Stimulated activated CD8-positive, alpha-beta memory T cell treated with anti-CD3 and anti-CD28 coated beads, Interleukin-7, amount 100 ng/mL, for 24 hours (primary cell): ENCODE results near the gene PLRG1.
"Not testable (repeated sequence)": the region's sequence is repeated elsewhere in the genome, so short reads cannot be mapped to it uniquely, and the experiment has no call there.

ENCODE experiments used
- DNase-seq: peaks from one replicate; pipeline ENCODE4 v3.0.0-alpha.2; 2020; ENCODE audit warnings: low read depth

The PLRG1 gene

GRCh38 chr4:154549894-154550790 is at the start of gene PLRG1:
PLRG1 (minus strand) TSS chr4:154550400; CDS start chr4:154550308, 92 bp downstream.
- peak; percentile 96 for DNase-seq

DNA sequence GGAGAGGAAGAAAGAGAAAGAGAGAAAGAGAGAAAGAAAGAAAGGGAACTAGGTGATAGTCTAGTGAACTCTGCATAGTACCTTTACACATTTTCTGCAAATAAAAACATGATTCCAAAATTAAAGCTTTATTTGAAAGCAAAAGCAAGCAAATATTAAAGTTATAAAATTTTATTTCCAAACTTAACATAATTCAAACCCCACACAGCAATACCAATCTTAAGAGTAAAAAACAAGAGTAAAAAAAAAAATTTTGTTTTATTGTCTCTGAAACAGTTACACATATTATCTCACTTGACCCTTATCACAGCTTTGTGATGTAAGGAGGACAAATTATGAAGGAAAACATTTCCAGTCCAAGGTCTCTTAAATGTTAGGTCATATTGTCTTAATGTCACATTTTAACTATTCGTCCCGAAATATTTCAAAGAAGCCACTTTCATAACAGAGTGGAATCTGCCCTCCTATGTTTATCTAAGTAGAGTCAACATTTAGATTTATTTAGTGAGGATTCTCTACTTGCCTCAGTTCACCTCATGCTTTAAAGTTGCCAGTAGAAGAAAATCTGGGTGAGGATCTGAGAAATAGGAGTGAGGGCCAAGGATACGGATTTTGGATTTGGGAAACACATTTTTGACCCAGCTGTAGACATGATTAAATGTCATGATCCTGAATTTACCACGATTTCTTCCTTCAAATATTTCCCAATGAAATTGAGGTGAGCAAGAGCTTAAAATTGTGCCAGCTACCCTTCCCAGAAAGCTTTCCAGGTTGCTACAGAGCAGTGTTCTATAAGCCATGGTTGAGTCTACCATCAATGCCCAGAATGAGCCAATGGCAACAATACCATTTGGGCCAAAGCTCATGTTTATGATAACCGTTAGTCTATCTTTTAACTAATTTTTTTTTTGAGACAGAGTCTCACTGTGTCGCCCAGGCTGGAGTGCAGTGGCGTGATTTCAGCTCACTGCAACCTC is 47.9 kb upstream of the PLRG1 start:
- no peak for DNase-seq

GRCh38 chr4:154597281-154597680 is 47.1 kb upstream of the PLRG1 start:
- not testable (repeated sequence) for DNase-seq

GRCh38 chr4:154595807-154596206 is 45.6 kb upstream of the PLRG1 start:
- DNase-seq, result no peak

DNA sequence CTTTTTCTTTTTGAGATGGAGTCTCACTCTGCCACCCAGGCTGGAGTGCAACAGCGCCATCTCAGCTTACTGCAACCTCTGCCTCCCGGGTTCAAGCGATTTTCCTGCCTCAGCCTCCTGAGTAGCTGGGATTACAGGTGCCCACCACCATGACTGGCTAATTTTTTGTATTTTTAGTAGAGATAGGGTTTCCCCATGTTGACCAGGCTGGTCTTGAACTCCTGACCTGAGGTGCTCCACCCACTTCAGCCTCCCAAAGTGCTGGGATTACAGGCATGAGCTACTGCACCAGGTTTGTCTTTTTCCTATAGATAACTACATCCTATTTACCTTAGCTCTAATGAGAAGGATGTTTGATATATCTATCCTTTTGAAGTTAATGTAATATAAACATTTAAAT is 44.1 kb upstream of the PLRG1 start:
- DNase-seq, result not testable (repeated sequence)

DNA sequence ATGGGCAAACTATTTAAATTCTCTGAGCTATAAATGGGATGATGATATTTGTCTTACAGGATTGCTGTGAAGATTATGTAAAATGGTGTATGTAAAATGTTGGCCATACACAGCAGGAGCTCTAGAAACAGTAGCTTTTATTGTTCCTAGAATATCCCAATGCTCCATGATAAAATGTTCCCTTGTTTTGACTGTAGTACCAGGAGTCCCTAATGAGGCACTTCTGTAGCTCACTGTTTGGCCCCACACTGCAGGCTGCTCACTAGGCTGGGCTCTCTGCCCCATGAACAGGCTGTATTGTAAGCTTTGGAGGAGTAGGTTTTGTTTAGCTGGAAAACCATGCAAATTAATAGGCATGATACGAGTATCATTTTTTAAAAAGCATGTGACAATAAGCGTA is 43.7 kb upstream of the PLRG1 start:
- DNase-seq, result no peak

DNA sequence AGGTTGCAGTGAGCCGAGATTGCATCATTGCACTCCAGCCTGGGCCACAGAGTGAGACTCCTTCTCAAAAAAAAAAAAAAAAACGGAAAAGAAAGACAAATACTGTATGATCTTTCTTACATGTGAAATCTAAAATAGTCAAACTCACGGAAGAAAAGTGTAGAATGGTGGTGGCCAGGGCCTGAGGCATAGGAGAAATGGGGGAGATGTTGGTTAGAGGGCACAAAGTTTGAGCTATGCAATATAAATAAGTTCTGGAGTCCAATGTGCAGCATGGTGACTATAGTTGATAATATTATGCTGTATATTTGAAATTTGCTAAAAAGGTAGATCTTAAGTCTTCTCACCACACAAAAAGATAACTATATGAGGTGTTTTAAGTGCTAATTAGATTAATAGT is 41.7 kb upstream of the PLRG1 start:
- DNase-seq, result no peak

- no peak for DNase-seq
Measured at GRCh38 chr4:154590329-154591006, 40.3 kb upstream of the PLRG1 start, which contains the start of gene FGA. FGA (minus strand) TSS chr4:154590742; CDS start chr4:154590687, 55 bp downstream.

DNA sequence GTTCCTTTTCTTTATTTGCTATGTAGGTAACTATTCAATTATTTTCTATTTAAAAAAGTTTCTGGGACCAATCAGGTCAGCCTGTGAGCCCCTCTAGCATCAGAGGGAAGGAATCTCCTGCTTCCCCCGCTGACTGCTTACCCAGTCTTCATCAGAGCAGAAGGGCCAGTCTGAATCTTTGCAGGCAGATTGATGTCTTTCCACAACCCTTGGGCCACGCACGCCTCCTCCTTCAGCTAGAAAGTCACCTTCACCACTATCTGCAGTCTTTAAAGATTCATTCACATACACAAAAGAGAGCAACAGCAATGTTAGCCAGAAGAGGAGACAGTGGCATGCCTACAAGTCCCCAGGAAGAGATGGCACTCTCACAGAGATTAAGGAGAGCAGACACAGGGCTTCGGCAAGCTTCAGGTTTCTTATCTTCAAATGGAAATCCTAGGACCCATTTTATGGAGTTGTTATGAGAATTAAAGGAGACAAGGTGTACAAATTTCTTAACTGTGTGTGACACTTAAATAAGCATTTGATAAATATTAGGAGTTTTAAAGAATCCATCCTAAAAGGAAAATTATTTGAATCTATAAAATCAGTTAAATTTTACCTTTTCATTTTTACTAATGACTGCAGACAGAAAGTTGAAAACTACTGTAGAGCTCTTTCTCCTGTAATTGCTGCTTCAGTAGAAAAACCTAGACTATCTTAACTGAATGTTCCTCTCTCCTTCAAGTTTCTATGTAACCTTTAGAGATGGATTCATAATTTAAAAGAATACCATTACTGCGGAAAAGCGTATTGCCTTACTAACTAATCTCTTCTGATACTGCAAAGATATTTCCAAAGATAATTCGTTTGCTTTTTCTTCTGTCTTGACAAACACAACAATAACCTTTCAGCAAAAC is 39.3 kb upstream of the PLRG1 start:
- DNase-seq, result no peak

DNA sequence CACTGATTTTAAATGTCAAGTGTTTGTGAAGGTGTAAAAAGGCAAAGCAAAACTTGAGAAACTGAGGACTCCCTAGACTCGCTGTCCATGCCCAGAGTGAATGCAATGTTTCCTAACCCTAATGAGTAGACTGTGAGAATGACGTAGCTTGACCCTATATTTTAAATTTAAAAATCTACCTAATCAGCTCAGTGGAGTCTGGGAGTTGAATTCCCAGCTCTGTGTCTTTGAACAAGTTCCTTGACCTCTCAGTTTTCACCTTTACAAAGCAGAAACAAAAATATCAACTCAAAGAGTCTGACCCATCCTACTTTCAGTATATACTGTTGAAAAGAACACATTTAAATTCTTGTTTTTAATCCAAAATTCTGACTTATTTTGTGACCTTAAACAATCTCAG is 38.0 kb upstream of the PLRG1 start:
- no peak for DNase-seq

DNA sequence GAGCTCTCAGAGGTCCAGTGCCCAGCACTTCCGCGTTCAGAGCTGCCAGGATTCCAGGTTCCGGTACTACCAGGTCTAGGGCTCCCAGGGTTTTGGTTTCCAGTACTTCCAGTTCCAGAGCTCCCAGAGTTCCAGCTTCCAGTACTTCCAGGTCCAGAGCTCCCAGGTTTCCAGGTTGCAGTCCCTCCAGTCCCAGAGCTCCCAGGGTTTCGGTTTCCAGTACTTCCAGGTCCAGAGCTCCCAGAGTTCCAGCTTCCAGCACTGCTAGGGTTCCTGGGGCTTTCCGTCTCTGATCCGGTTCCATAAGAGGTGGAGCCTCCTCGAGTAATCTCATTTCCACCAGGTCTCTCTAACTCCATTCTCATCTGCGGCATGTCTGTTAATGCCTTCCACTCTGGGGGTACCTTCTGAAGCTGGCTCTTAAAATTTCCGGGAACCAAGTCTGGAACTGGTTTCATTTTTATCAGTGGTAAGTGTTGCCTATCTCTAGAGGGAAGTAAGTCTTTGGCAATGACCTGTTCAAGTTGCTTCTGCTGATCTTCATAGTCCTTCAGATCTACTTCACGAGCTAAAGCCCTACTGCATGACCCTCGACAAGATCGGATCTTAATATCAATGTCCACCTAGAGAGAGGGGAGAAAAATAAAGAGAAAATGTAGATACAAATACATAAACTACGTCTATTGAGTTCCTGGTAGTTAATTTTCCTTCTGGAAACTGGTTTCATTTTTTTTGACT is 36.3 kb upstream of the PLRG1 start:
- DNase-seq, result no peak

DNA sequence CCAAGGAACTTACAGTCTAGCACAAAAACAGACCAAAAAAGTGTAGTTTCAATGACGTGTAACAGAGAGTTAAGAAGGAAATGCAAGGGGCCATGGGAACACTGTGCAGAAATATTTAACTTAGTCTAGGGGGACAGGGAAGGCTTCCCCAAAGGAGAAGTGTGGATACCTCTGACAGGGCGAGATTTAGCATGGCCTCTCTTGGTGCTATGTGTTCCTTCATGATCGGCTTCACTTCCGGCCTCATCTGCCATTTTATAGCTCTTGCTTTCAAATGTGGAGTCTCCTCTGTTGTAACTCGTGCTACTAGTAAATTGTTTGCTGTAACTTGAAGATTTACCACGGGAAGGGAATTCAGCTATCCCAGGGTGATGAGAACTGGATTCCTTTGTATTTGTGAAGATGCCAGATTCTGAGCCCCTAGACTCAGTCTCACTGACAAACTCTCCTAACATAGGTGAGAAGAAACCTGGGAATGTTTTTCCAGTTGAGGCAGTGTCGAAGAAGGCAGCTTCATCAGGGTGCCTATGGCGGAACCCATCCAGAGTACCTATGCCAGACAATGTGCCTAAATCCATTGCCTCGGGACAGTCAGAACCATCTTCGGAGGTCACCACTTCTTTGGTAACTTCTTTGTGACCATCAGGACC is 35.3 kb upstream of the PLRG1 start:
- no peak for DNase-seq

- no peak for DNase-seq
Measured at GRCh38 chr4:154584259-154584658, 34.1 kb upstream of the PLRG1 start.

DNA sequence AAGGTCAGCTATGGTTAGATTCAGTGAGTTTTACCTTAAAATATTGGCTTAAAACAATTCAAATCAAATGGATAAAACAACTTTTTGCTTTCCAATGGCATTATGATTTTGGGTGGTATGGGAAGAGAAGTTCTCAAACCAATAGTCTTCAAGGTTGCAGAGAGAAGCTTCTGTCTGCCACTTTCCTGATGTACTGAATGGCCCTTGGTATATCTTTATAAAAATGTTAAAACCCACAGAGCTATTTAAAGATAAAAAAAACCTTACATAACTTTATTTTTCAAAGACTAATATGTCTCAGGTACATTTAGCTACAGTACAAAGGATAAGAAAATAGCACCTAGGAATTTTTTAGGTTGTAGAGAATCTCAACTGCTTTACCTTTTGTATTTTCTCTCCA is 33.5 kb upstream of the PLRG1 start:
- DNase-seq, result no peak

DNA sequence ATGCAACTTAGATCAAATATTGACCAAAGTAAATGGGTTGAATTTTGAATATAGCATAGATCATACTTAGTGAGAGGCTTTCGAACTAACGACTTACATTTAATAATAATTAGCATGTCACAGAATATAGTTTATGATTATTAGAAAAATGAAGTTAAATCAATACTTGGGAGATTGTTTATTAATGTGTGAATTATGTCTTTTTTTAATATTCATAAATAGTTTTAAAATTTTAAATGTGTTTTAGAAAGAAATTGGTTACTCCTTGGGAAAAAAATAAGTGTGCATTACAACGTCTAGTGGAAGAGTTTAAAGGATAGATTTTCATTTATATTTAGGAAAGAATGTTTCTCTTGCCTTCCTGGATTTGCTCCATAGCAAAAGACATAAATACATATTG is 33.0 kb upstream of the PLRG1 start:
- no peak for DNase-seq

- DNase-seq, result no peak
Measured at GRCh38 chr4:154582723-154583122, 32.5 kb upstream of the PLRG1 start.

DNA sequence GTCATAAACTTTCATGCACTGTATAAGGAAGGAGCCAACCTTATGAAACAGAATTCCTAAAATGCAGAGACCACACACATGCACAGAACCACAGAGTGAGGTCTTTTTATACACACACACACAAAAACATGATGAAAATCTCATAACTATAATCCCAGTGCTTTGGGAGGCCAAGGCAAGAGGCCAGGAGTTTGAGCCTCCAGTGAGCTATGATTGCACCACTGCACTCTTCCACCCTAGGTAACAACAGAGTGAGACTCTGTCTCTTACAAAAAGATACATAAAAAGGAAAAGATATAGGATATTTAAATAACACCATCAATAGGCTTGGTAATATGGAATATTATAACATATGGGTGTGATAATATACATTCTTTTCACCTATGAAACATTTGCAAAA is 29.7 kb upstream of the PLRG1 start:
- DNase-seq, result no peak

GRCh38 chr4:154578919-154579318 is 28.7 kb upstream of the PLRG1 start:
- no peak for DNase-seq

- DNase-seq, result no peak
Measured at GRCh38 chr4:154577324-154577723, 27.1 kb upstream of the PLRG1 start.

DNA sequence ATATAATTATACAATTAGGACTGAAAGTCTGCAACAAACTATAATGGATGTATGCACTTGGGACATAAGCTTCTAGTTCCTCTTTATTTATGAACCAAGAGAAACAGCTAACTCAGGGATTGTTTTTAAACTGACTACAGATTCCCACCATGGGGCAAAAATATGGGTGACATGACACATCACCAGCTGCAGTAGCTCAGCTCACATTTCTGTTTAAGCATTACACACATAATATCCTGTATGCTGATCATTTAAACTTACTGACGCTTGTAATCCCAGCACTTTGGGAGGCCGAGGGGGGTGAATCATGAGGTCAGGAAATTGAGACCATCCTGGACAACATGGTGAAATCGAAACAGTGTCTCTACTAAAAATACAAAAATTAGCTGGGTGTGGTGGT is 24.1 kb upstream of the PLRG1 start:
- DNase-seq, result no peak
